A549 treated with GW870086 at 1 μM for 4 hours (cell line): Measurements from ENCODE around the gene TAF7L. TPM values are rescaled to one million over a fixed set of nuclear protein-coding genes. Genes with fewer than 3 reads are reported as not detected.

Experiments used
- total RNA-seq: library from RNA; stranded (reverse); fragments of 200-300 nt; extraction: Qiagen RNA extraction; gene quantifications from 5 replicates; pipeline ENCODE4 v1.2.3, GENCODE V29; 2022; ENCODE audit warnings: low read depth

The TAF7L gene
- total RNA-seq, result 0.05 to 0.16 TPM (median 0.08 TPM) in 4 of 5 replicates, not detected in the other

GRCh38 chrX:101290957-101291603 lies at the start of gene TAF7L:
Gene TAF7L (minus strand): TSS chrX:101291334. CDS start chrX:101287543, 3,791 bp downstream.

GRCh38 chrX:101219116-101219863 lies 71.8 kb downstream of the TAF7L start, which contains the start of gene DRP2:
Gene DRP2 (plus strand): TSS chrX:101219786. CDS start chrX:101231648, 11,862 bp downstream.

Other genes starting within 250 kb of the TAF7L start
- 13.4 to 16.5 TPM (median 13.9 TPM) in 5 replicates for gene TRMT2B, start 239.2 kb downstream of the TAF7L start, total RNA-seq
- not detected in 5 replicates for gene TMEM35A, start 212.5 kb downstream of the TAF7L start, total RNA-seq
- gene CENPI, start 193.1 kb downstream of the TAF7L start, total RNA-seq, result 9.7 to 15.4 TPM (median 12.8 TPM) in 5 replicates
- 0.06 to 0.19 TPM (median 0.16 TPM) in 5 replicates for gene DRP2, start 71.5 kb downstream of the TAF7L start, total RNA-seq
- gene TIMM8A, start 57.4 kb upstream of the TAF7L start, total RNA-seq, result 26.9 to 32.5 TPM (median 30.7 TPM) in 5 replicates
- gene BTK, start 94.9 kb upstream of the TAF7L start, total RNA-seq, result 0.12 to 0.34 TPM (median 0.14 TPM) in 5 replicates
- gene RPL36A, start 99.7 kb upstream of the TAF7L start, total RNA-seq, result 2,398 to 3,331 TPM (median 2,513 TPM) in 5 replicates
- 168 to 203 TPM (median 180 TPM) in 5 replicates for gene GLA, start 116.6 kb upstream of the TAF7L start, total RNA-seq
- 51.6 to 61.4 TPM (median 57.3 TPM) in 5 replicates for gene HNRNPH2, start 116.9 kb upstream of the TAF7L start, total RNA-seq
- gene ARMCX4, start 194.1 kb upstream of the TAF7L start, total RNA-seq, result 0.35 to 0.57 TPM (median 0.50 TPM) in 5 replicates